Astrocyte (in vitro differentiated cells and primary cell): ENCODE data around the gene ARHGAP30.

Source experiments
- EZH2 ChIP-seq: IDR thresholded peaks from 2 replicates; pipeline ENCODE4 v1.6.1; 2012; ENCODE audit warnings: mild to moderate bottlenecking, low read length, inconsistent platforms; ENCODE audit not compliant: insufficient read depth
- TF ChIP-seq, protein P1 (sequence below): IDR thresholded peaks from 2 replicates; pipeline ENCODE4 v1.5.1; 2011; ENCODE audit warnings: low read depth, mild to moderate bottlenecking, inconsistent platforms, low read length, moderate library complexity; ENCODE audit not compliant: insufficient read depth

DNA sequence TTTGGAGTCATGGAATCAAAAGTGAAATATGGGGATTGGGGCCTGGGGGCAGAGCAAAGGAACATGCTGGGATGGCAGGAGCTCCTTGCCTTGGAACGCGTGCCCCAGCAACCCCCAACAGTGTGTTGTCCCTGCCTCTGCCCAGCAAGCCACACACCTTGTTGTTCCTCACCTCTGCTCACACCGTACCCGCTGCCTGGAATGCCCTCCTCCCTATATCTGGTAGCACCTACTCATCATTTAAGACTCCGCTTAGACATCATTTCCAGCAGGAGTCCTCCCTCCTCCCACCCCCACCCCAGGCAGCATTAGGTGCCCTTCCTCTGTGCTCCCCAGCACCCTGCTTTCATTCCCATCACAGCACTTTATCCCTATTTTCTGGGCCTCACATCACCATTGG is 11.8 kb upstream of the ARHGAP30 start:
- TF ChIP-seq, protein P1, sequence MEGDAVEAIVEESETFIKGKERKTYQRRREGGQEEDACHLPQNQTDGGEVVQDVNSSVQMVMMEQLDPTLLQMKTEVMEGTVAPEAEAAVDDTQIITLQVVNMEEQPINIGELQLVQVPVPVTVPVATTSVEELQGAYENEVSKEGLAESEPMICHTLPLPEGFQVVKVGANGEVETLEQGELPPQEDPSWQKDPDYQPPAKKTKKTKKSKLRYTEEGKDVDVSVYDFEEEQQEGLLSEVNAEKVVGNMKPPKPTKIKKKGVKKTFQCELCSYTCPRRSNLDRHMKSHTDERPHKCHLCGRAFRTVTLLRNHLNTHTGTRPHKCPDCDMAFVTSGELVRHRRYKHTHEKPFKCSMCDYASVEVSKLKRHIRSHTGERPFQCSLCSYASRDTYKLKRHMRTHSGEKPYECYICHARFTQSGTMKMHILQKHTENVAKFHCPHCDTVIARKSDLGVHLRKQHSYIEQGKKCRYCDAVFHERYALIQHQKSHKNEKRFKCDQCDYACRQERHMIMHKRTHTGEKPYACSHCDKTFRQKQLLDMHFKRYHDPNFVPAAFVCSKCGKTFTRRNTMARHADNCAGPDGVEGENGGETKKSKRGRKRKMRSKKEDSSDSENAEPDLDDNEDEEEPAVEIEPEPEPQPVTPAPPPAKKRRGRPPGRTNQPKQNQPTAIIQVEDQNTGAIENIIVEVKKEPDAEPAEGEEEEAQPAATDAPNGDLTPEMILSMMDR: no peak
- no peak for TF ChIP-seq EZH2
